GM12878 (cell line): ENCODE measurements around the gene TAF9B. TPM values are rescaled to one million over a fixed set of nuclear protein-coding genes. Genes with fewer than 3 reads are reported as not detected.

Experiments
- ATAC-seq: fragments of 200-7000 bp; cut with Tn5 transposase; 3 replicates; pipeline ENCODE4 v1.9.1; 2020; ENCODE audit warnings: mild to moderate bottlenecking, moderate library complexity
- BruUV-seq: library from RNA; stranded (reverse); fragments of 400-500 nt; replicated peaks from 2 replicates; lab custom pipeline; 2021; lab: Mats Ljungman, UMichigan
- CTCF ChIA-PET: fragments of 300-600 bp; sonication (Branson Sonifier 250); formaldehyde crosslinking; extraction: SDS; loops from one replicate; lab custom pipeline; 2021; ENCODE audit warnings: inconsistent platforms; lab: Yijun Ruan, JAX
- POLR2A ChIA-PET: fragments of 350-600 bp; formaldehyde crosslinking; extraction: SDS; loops from one replicate; lab custom pipeline; 2021; ENCODE audit warnings: inconsistent platforms; lab: Charles Lee
- RAD21 ChIA-PET: fragments of 300-600 bp; sonication (Branson Sonifier 250); formaldehyde crosslinking; loops from one replicate; lab custom pipeline; 2023; ENCODE audit warnings: antibody characterized with exemption; ENCODE audit not compliant: unreplicated experiment; lab: Charles Lee
- SMC1A ChIA-PET: fragments of 300-600 bp; sonication (Branson Sonifier 250); formaldehyde crosslinking; loops from one replicate; lab custom pipeline; 2023; ENCODE audit not compliant: unreplicated experiment, uncharacterized antibody; lab: Charles Lee
- DNase-seq: peaks from one replicate; pipeline ENCODE4 v3.0.0-alpha.2; 2011; ENCODE audit warnings: low read depth, low spot score
- FAIRE-seq: peaks from 3 replicates; lab custom pipeline; 2011; peaks lifted over from hg19 to GRCh38; lab: Jason Lieb, UNC
- H2AFZ ChIP-seq: 2 replicates; pipeline ENCODE4 v1.6.0; 2011; ENCODE audit warnings: low read depth, low read length, control low read depth; ENCODE audit not compliant: control insufficient read depth
- H3K27ac ChIP-seq: 2 replicates; pipeline ENCODE4 v1.5.1; 2011; ENCODE audit warnings: control low read depth; ENCODE audit not compliant: control insufficient read depth, insufficient read depth
- H3K27me3 ChIP-seq, 2 experiments: replicated peaks in 1 of 2; 2 replicates each; pipeline versions ENCODE4 v1.6.0 to v1.6.1; 2011; ENCODE audit warnings: low read length in 1 of 2; ENCODE audit not compliant: control insufficient read depth in 2 of 2, insufficient read depth in 2 of 2
- H3K36me3 ChIP-seq, 2 experiments: 2 replicates each; pipeline ENCODE4 v1.5.1; 2011; ENCODE audit warnings: low read length in 1 of 2; ENCODE audit not compliant: control insufficient read depth in 2 of 2, insufficient read depth in 2 of 2
- H3K4me1 ChIP-seq: 2 replicates; pipeline ENCODE4 v1.6.1; 2011; ENCODE audit warnings: mild to moderate bottlenecking, low read length, moderate library complexity, mixed read lengths; ENCODE audit not compliant: control insufficient read depth, insufficient read depth
- H3K4me2 ChIP-seq: 2 replicates; pipeline ENCODE4 v1.6.0; 2011; ENCODE audit warnings: control low read depth; ENCODE audit not compliant: control insufficient read depth, insufficient read depth
- H3K4me3 ChIP-seq: fragments of 200-600 bp; sonication (generic); 2 replicates; pipeline ENCODE4 v1.5.1; 2016
- H3K79me2 ChIP-seq: 2 replicates; pipeline ENCODE4 v1.6.0; 2011; ENCODE audit warnings: low read length; ENCODE audit not compliant: control insufficient read depth, insufficient read depth
- H3K9ac ChIP-seq: 2 replicates; pipeline ENCODE4 v1.8.0; 2011; ENCODE audit warnings: low read length, control low read depth, mixed read lengths; ENCODE audit not compliant: control insufficient read depth, insufficient read depth
- H3K9me3 ChIP-seq: replicated peaks from 3 replicates; pipeline ENCODE4 v1.5.1; 2011; ENCODE audit warnings: mild to moderate bottlenecking, low read length; ENCODE audit not compliant: control insufficient read depth, insufficient read depth
- H4K20me1 ChIP-seq: 2 replicates; pipeline ENCODE4 v1.6.0; 2011; ENCODE audit not compliant: control insufficient read depth, insufficient read depth
- CUX1 ChIP-seq: IDR thresholded peaks from 2 replicates; pipeline ENCODE4 v1.6.1; 2012; ENCODE audit warnings: improper control_type of control experiment, low read depth, low read length; ENCODE audit not compliant: insufficient replicate concordance
- ELK1 ChIP-seq: IDR thresholded peaks from 2 replicates; pipeline ENCODE4 v1.6.1; 2012; ENCODE audit warnings: low read depth, low read length, improper control_type of control experiment
- POU2F2 ChIP-seq: IDR thresholded peaks from 3 replicates; pipeline ENCODE4 v1.6.1; 2011; ENCODE audit warnings: low read depth, mild to moderate bottlenecking, low read length, borderline replicate concordance
- RAD51 ChIP-seq: fragments of 450-650 bp; IDR thresholded peaks from 2 replicates; pipeline ENCODE4 v1.6.1; 2016; ENCODE audit warnings: moderate library complexity, mild to moderate bottlenecking, inconsistent platforms
- REST ChIP-seq: IDR thresholded peaks from 2 replicates; pipeline ENCODE4 v1.6.1; 2012; ENCODE audit warnings: mild to moderate bottlenecking, low read depth, low read length
- TCF12 ChIP-seq: IDR thresholded peaks from 2 replicates; pipeline ENCODE4 v1.6.1; 2011; ENCODE audit warnings: low read depth, mild to moderate bottlenecking, low read length
- ZBED1 ChIP-seq: IDR thresholded peaks from 2 replicates; pipeline ENCODE4 v1.6.1; 2016; ENCODE audit warnings: borderline replicate concordance
- ZNF217 ChIP-seq: fragments of 450-650 bp; IDR thresholded peaks from 2 replicates; pipeline ENCODE4 v1.6.1; 2017; ENCODE audit warnings: antibody characterized with exemption, mild to moderate bottlenecking
- ZNF687 ChIP-seq: fragments of 450-650 bp; IDR thresholded peaks from 2 replicates; pipeline ENCODE4 v1.6.1; 2017; ENCODE audit warnings: mild to moderate bottlenecking, moderate library complexity
- WGBS: methylation state at CpG from one replicate; pipeline ENCODE4 v1.1.6; 2016; ENCODE audit warnings: low lambda C conversion rate; ENCODE audit not compliant: insufficient replicate concordance, insufficient coverage; ENCODE audit errors: missing lambda C conversion rate; 5-methylcytosine and 5-hydroxymethylcytosine counted together
- in situ Hi-C: fragments of 300-500 bp; cut with MboI; formaldehyde crosslinking; loops from 9 replicates; pipeline ENCODE4 v1.14.3; 2018; ENCODE audit warnings: mixed read lengths
- intact Hi-C: fragments of 100-400 bp; cut with micrococcal nuclease; formaldehyde crosslinking; loops from one replicate; pipeline ENCODE4 v1.14.2; 2022; ENCODE audit not compliant: unreplicated experiment
- polyA plus RNA-seq, 11 experiments: library from polyadenylated mRNA; depleted of rRNA in 4 of 11; unstranded in 6 of 11; stranded (reverse) in 5 of 11; fragments of >200 nt; fragmentation: Nextera tagmentation in 4 of 11; fragmentation: Illumina TruSeq in 1 of 11; extraction: Ambion mirVana in 4 of 11; extraction: Trizol in 1 of 11; gene quantifications; 1 replicate in 1 of 11; 2 replicates in 10 of 11; pipeline versions ENCODE4 v1.2.1 to v1.2.3, GENCODE V29; 2011 to 2016; ENCODE audit warnings: inconsistent platforms in 2 of 11, missing spikeins in 2 of 11, low read depth in 1 of 11
- total RNA-seq, 4 experiments: library from RNA; depleted of rRNA in 3 of 4; stranded (reverse); fragments of >200 nt in 3 of 4; fragmentation: Illumina TruSeq in 1 of 4; extraction: Trizol in 1 of 4; gene quantifications; 2 replicates each; pipeline versions ENCODE4 v1.2.1 to v1.2.3, GENCODE V29; 2013 to 2021

TAF9B gene
- total and polyA plus RNA-seq, 10 of the 15 experiments (the other 5 are each of a cell fraction or from before 2014, with no cell fraction given), result 14.9 to 42.5 (median 22.3) TPM

- Histone ChIP-seq H3K4me1 (no peaks in the 10 kb centered on the region), H3K4me3 (no peak overlapping the region), H3K79me2 (no peaks in the 10 kb centered on the region; the same call in 1 of the 2 replicates), H4K20me1 (peaks cover 2% of the 10 kb centered on the region; the same call in 1 of the 2 replicates), H3K27me3 (no peaks in the 10 kb centered on the region), H2AFZ (no peak overlapping the region), H3K27ac (no peak overlapping the region), H3K9ac (no peak overlapping the region), H3K4me2 (no peak overlapping the region), H3K9me3 (no peaks in the 10 kb centered on the region), H3K36me3 (peaks cover 0 to 13% of the 10 kb centered on the region in 2 experiments; a peak in 2 of 4 replicates)
- DNase-seq (no peak), ATAC-seq (no peak), FAIRE-seq (no peak)
- BruUV-seq, result no TSS peak
- ChIA-PET CTCF (interaction anchor here (1.6 to 2.0 kb wide), 2 partner anchors 12 to 24 kb away, joined by 5 to 7 read pairs; no protein-coding TSS in a partner anchor), POLR2A (interaction anchor here (0.7 to 1.3 kb wide), 2 partner anchors 13 to 25 kb away, joined by 4 read pairs; no protein-coding TSS in a partner anchor), SMC1A (interaction anchor here (1.2 kb wide), 1 partner anchor 25 kb away, joined by 3 read pairs; no protein-coding TSS in a partner anchor), RAD21 (interaction anchor here (1.2 kb wide), 1 partner anchor 9 kb away, joined by 5 read pairs; no protein-coding TSS in a partner anchor)
- intact Hi-C loops (loop anchor here (10.0 kb wide), 2 partner anchors 384 to 954 kb away; no protein-coding TSS in a partner anchor), in situ Hi-C loops (no loop called here)
- WGBS, result 64% methylated on average over 1 of the region's 1 CpG
- TF ChIP-seq ELK1, result no peak
- TF ChIP-seq ZBED1, result no peak
- no peak for TF ChIP-seq RAD51
- TF ChIP-seq POU2F2, result no peak
- no peak for TF ChIP-seq TCF12
- no peak for TF ChIP-seq ZNF687
- no peak for TF ChIP-seq ZNF217
- no peak for TF ChIP-seq CUX1
- no peak for TF ChIP-seq REST
Observed at GRCh38 chrX:78130396-78130795, 9.1 kb downstream of the TAF9B start.
